Esophagus squamous epithelium (tissue), 5 donors: ENCODE measurements around the gene RRP15. TPM values are rescaled to one million over a fixed set of nuclear protein-coding genes. Genes with fewer than 3 reads are reported as not detected.

Experiments used
- DNase-seq: peaks from one replicate; lab custom pipeline; 2025; lab: John Stamatoyannopoulos, UW
- H3K27ac ChIP-seq, 4 donors: fragments of 200-600 bp; sonication (generic); one replicate each; pipeline ENCODE4 v1.5.1; 2016 to 2019; ENCODE audit warnings: mild to moderate bottlenecking in 1 of 4
- H3K27me3 ChIP-seq, 4 donors: fragments of 200-600 bp; sonication (generic); 1 replicate in 3 of 4; 2 replicates in 1 of 4; pipeline versions ENCODE4 v1.5.1 to v1.6.0; 2017 to 2021; ENCODE audit warnings: antibody characterized with exemption in 1 of 4
- H3K36me3 ChIP-seq, 3 donors: fragments of 200-600 bp; sonication (generic); one replicate each; pipeline ENCODE4 v1.5.1; 2016 to 2019
- H3K4me1 ChIP-seq, 3 donors: fragments of 200-600 bp; sonication (generic); one replicate each; pipeline ENCODE4 v1.5.1; 2017 to 2019
- H3K4me3 ChIP-seq, 4 donors: fragments of 200-600 bp; sonication (generic); 1 replicate in 3 of 4; 2 replicates in 1 of 4; pipeline ENCODE4 v1.5.1; 2016 to 2019; ENCODE audit warnings: mild to moderate bottlenecking in 2 of 4, moderate library complexity in 1 of 4
- H3K9me3 ChIP-seq, 3 donors: fragments of 200-600 bp; sonication (generic); one replicate each; pipeline ENCODE4 v1.5.1; 2016 to 2019
- CTCF ChIP-seq, 6 experiments: fragments of 450-650 bp in 4 of 6; fragments of 200-600 bp in 2 of 6; sonication (generic) in 2 of 6; IDR thresholded peaks; one replicate each; pipeline ENCODE4 v1.5.1; 2016 to 2019; ENCODE audit warnings: antibody characterized with exemption in 6 of 6, mild to moderate bottlenecking in 4 of 6, moderate library complexity in 4 of 6
- POLR2A ChIP-seq, 4 donors: fragments of 450-650 bp; IDR thresholded peaks; one replicate each; pipeline ENCODE4 v1.6.1; 2017; ENCODE audit warnings: antibody characterized with exemption in 4 of 4, mild to moderate bottlenecking in 4 of 4, moderate library complexity in 3 of 4
- WGBS, 2 donors: methylation state at CpG; one replicate each; pipeline ENCODE4 v1.1.5; 2018; 5-methylcytosine and 5-hydroxymethylcytosine counted together
- intact Hi-C: fragments of 100-400 bp; cut with DNase I; formaldehyde crosslinking; loops from one replicate; pipeline ENCODE4 v1.15.0; 2022
- total RNA-seq, 4 donors: library from RNA; depleted of rRNA; stranded (reverse); fragments of >200 nt; gene quantifications; one replicate each; pipeline ENCODE4 v1.1.0, GENCODE V29; 2016
- donor health status: DM: yes; HTN: yes; CAD: no.

RRP15 gene
- total RNA-seq, 4 donors from 2014 or later, result 4.6 to 9.3 (median 8.4) TPM

GRCh38 chr1:218344814-218345672 is 60.0 kb downstream of the RRP15 start, which contains the start of gene TGFB2:
TGFB2 (plus strand) TSS chr1:218345336; CDS start chr1:218346702, 1,366 bp downstream.
- peak within 1 kb of the TSS; percentile 45 to 86 (median 82) for H3K27ac ChIP-seq
- intact Hi-C loops, result loop anchor here (10.0 kb wide), 1 partner anchor 720 kb away; no protein-coding TSS in a partner anchor
- H3K4me1 ChIP-seq, result peaks cover 0 to 53% (median 0%) of the 10 kb centered on the region in 3 donors
- H3K27me3 ChIP-seq, result peaks cover 0 to 12% (median 0%) of the 10 kb centered on the region in 4 donors
- peak within 1 kb of the TSS; percentile 44 to 69 (median 61) for H3K4me3 ChIP-seq
- WGBS, 2 donors, result 2 to 11% methylated on average over 18 to 22 of the region's 22 CpGs
- DNase-seq, result no peak
- H3K9me3 ChIP-seq, result no peaks in the 10 kb centered on the region
- TF ChIP-seq POLR2A (IDR thresholded peaks at IDR 0.05) (peak in 2 of 4 donors; percentile 51 to 76), CTCF (IDR thresholded peaks at IDR 0.05) (no peak)
- H3K36me3 ChIP-seq, result no peaks in the 10 kb centered on the region

GRCh38 chr1:218345673-218346390 is 60.7 kb downstream of the RRP15 start:
- WGBS, 2 donors, result 0 to 1% methylated on average over 28 to 40 of the region's 64 CpGs
- intact Hi-C loops, result loop anchor here (10.0 kb wide), 1 partner anchor 719 kb away; no protein-coding TSS in a partner anchor
- Histone ChIP-seq H3K27me3 (peaks cover 0 to 12% (median 0%) of the 10 kb centered on the region in 4 donors), H3K36me3 (no peaks in the 10 kb centered on the region), H3K4me3 (peak overlapping the region; percentile 44 to 69 (median 61)), H3K4me1 (peaks cover 0 to 61% (median 0%) of the 10 kb centered on the region in 3 donors), H3K9me3 (no peaks in the 10 kb centered on the region), H3K27ac (peak overlapping the region; percentile 45 to 86 (median 82))
- DNase-seq, result no peak
- TF ChIP-seq POLR2A (IDR thresholded peaks at IDR 0.05) (peak in 2 of 4 donors; percentile 28 to 33), CTCF (IDR thresholded peaks at IDR 0.05) (no peak)

- TF ChIP-seq CTCF (IDR thresholded peaks at IDR 0.05) (no peak), POLR2A (IDR thresholded peaks at IDR 0.05) (no peak)
- Histone ChIP-seq H3K9me3 (no peaks in the 10 kb centered on the region), H3K4me3 (peak overlapping the region; percentile 44 to 69 (median 61)), H3K27ac (peak overlapping the region; percentile 47 to 86 (median 82)), H3K27me3 (peaks cover 0 to 12% (median 0%) of the 10 kb centered on the region in 4 donors), H3K36me3 (no peaks in the 10 kb centered on the region), H3K4me1 (peaks cover 2 to 68% (median 3%) of the 10 kb centered on the region in 3 donors)
- 0 to 1% methylated on average over 33 to 39 of the region's 39 CpGs for WGBS, 2 donors
- intact Hi-C loops, result loop anchor here (10.0 kb wide), 1 partner anchor 718 kb away; no protein-coding TSS in a partner anchor
- DNase-seq, result no peak
Measured at GRCh38 chr1:218346391-218347204, 61.5 kb downstream of the RRP15 start.

GRCh38 chr1:218347336-218347722 is 62.2 kb downstream of the RRP15 start:
- 2 to 3% methylated on average over 14 of the region's 14 CpGs for WGBS, 2 donors
- intact Hi-C loops, result loop anchor here (10.0 kb wide), 1 partner anchor 717 kb away; no protein-coding TSS in a partner anchor

More at GRCh38 chr1:218347336-218347722, 62.2 kb downstream of the RRP15 start:
- H3K27me3 ChIP-seq, result peaks cover 0 to 12% (median 0%) of the 10 kb centered on the region in 4 donors
- peaks cover 3 to 73% (median 4%) of the 10 kb centered on the region in 3 donors for H3K4me1 ChIP-seq
- H3K27ac ChIP-seq, result peak overlapping the region; percentile 47 to 86 (median 82)
- H3K4me3 ChIP-seq, result peak overlapping the region; percentile 44 to 69 (median 61)
- TF ChIP-seq POLR2A (IDR thresholded peaks at IDR 0.05) (no peak), CTCF (IDR thresholded peaks at IDR 0.05) (peak in 1 of 6 experiments; percentile 10)
- DNase-seq, result no peak
- no peaks in the 10 kb centered on the region for H3K36me3 ChIP-seq
- H3K9me3 ChIP-seq, result no peaks in the 10 kb centered on the region
